GM12875 (cell line): ENCODE data around the gene ARHGEF38.
A peak's percentile ranks its signal among the peaks of the same experiment; 100 is the strongest.

Experiments
- H3K4me3 ChIP-seq: one replicate; pipeline ENCODE4 v1.5.1; 2011; ENCODE audit warnings: low read depth, low read length, control low read depth
- TF ChIP-seq, protein P1 (sequence below): IDR thresholded peaks from 2 replicates; pipeline ENCODE4 v1.5.1; 2011; ENCODE audit warnings: low read depth, mild to moderate bottlenecking, control low read depth, inconsistent platforms, low read length, moderate library complexity, borderline replicate concordance; ENCODE audit not compliant: insufficient read depth

Gene ARHGEF38

DNA sequence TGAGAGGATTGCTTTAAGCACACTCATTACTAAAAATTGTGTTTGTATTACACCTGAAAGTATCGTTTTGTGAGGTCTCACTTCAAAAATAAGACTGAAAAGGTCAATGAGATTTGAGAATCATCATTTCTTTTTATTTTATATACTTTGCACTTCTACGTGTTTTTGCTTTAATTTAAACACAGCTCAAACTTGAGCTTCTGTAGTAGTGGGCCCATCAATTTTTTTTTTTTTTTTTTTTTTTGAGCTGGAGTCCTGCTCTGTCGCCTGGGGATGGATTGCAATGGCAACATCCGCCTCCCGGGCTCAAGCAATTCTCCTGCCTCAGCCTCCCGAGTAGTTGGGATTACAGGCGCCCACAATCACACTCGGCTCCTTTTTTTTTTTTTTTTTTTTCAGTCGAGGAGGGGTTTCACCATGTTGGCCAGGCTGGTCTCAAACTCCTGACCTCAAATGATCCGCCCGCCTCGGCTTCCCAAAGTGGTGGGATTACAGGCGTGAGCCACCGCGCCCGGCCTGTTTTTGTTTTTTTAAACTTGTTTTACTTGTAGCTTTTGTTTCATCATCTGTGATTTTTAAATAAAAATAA lies 157.7 kb downstream of the ARHGEF38 start:
- TF ChIP-seq, protein P1, sequence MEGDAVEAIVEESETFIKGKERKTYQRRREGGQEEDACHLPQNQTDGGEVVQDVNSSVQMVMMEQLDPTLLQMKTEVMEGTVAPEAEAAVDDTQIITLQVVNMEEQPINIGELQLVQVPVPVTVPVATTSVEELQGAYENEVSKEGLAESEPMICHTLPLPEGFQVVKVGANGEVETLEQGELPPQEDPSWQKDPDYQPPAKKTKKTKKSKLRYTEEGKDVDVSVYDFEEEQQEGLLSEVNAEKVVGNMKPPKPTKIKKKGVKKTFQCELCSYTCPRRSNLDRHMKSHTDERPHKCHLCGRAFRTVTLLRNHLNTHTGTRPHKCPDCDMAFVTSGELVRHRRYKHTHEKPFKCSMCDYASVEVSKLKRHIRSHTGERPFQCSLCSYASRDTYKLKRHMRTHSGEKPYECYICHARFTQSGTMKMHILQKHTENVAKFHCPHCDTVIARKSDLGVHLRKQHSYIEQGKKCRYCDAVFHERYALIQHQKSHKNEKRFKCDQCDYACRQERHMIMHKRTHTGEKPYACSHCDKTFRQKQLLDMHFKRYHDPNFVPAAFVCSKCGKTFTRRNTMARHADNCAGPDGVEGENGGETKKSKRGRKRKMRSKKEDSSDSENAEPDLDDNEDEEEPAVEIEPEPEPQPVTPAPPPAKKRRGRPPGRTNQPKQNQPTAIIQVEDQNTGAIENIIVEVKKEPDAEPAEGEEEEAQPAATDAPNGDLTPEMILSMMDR = no peak
- H3K4me3 ChIP-seq = no peak overlapping the region

DNA sequence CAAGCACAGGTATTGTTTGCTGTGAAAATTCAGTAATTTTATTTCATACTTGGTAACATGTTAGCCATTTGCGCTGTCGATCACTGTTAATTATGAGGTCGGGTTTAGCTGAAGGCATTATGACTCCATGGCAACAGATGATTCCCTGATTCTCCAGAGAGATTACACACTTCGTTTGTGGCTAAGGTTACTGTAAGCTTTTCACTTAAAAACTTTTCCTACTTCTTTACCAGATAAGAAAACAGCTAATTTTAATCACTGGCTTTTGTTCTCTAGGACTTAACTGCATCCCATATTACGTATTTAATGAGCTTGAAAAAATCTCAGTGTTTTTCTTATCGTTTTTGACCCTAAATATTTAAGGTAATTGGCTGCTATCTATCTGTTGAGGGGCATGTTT lies 158.3 kb downstream of the ARHGEF38 start:
- no peak overlapping the region for H3K4me3 ChIP-seq

DNA sequence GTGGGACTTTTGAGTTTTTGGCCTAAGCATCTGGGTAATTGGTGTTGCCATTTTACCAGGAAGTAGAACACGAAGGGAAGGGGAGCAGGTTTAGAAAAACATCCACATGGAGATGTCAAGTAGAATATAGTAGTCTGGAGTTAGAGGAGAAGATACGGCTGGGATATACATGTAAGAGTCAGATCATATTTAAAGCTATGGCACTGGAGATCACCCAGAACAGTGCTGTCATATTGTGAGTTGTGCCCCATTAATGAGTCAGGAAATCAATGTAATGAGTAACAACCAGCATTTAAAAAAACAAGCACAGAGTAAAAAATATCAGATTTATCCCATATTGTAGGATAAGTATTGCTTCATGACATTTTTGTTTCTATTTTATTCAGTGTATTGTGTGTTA lies 160.3 kb downstream of the ARHGEF38 start:
- TF ChIP-seq, protein P1 = no peak
- no peak overlapping the region for H3K4me3 ChIP-seq

More for the DNA sequence above, 158.3 kb downstream of the ARHGEF38 start:
- TF ChIP-seq, protein P1 = no peak

DNA sequence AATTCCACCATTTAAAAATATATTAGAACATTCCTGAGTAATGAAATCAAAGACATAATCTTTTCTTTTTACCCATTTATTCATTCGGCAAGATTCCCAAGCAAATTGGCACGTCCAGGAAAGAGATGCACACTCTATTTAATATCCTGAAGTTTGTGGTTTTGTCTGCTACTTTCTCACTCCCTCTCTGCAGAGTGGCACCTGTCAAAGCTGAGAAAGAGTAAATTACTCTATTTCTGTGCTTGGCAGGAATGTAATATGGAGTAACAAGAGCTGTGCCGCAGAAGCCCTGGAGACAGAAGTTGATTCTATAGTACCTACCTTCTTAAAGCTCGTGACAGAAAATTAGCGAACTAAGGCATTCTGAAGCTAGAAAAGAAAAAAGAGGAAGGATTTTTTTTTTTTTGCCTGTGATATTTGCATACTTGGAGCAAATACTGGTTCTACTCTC lies 161.7 kb downstream of the ARHGEF38 start:
- TF ChIP-seq, protein P1 = no peak
- peak overlapping the region; percentile 21 for H3K4me3 ChIP-seq

DNA sequence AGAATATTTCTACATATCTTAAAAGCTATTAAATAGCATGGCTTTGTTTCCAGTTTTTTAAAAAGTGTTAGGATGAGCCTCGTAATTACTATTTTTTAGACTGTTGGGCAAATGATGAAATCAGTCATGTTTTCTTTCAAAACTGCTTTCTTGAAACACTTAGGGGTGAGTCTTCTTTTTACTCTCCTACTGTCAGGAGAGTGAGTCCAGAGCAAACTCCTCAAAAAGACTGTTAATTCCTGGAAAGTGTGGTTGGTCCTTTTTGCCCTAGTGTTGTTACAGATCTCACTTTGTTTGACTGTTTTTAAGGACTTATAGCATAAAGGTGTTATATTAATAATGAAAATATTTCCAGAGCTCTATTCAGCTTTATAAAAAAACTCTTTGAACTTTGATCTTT lies 162.5 kb downstream of the ARHGEF38 start:
- no peak overlapping the region for H3K4me3 ChIP-seq

DNA sequence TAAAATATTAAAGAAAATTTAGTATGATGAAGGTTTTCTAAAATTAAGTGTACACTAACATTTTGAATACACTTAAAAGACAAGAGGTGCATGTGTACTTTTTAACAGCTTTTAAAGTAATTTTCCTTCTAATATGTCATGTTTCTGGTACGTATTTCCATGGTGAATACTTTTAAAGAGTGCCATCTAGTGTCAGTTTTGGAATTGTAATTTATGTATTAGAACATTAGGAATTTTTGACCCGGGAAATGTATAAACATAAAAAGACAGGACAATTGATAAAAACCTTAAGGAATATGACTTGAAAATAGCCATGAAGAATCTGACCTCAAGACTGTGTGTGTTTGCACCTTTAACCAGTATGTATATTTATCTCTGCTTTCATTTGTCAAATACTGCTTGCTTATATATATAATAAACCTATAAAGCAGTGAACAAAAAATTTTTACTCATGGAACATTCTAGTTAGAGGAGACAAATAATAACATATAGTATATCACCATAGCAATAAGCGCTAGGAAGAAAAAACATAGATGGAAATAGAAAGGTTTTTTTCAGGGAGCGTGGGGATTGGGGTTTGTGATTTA lies 163.4 kb downstream of the ARHGEF38 start:
- no peak overlapping the region for H3K4me3 ChIP-seq
- TF ChIP-seq, protein P1 = no peak

More for the DNA sequence above, 162.5 kb downstream of the ARHGEF38 start:
- TF ChIP-seq, protein P1 = no peak

DNA sequence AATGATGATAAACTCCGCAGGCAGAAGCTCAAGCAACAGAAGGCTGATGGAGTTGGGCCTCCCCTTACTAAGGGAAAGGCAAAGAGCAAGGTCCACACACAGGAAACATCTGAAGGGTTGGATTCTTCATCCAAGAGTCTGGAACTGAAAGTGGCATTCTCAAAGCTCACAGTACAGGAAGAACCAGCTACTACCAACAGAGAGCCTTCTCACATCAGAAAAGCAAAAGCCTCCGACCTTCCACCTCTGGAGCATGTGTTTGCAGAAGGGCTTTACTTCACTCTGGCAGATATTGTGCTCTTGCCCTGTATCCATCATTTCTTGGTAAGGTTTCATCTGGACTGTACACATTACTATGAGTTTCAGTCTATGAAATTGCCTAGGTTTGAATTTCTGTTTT lies 166.8 kb downstream of the ARHGEF38 start:
- H3K4me3 ChIP-seq = no peak overlapping the region
- TF ChIP-seq, protein P1 = no peak
